Testis (tissue), 2 donors: ENCODE results near the gene DDX59.

Source experiments
- CTCF ChIP-seq, 3 experiments: fragments of 450-650 bp in 2 of 3; fragments of 200-600 bp in 1 of 3; sonication (generic) in 1 of 3; IDR thresholded peaks; one replicate each; pipeline ENCODE4 v1.5.1; 2016 to 2019; ENCODE audit warnings: antibody characterized with exemption in 3 of 3, mild to moderate bottlenecking in 2 of 3, moderate library complexity in 1 of 3
- POLR2A ChIP-seq: fragments of 450-650 bp; IDR thresholded peaks from one replicate; pipeline ENCODE4 v1.6.1; 2017; ENCODE audit warnings: antibody characterized with exemption, mild to moderate bottlenecking, moderate library complexity

- TF ChIP-seq CTCF (IDR thresholded peaks at IDR 0.05), result no peak
- TF ChIP-seq POLR2A, result no peak
Measured at GRCh38 chr1:200640963-200641401, 28.7 kb downstream of the DDX59 start.
